GM19455 (cell line): Measurements from ENCODE around the gene CEP85.

Experiments used
- ATAC-seq: cut with Tn5 transposase; IDR thresholded peaks from one replicate; pipeline ENCODE4 v1.9.1; 2021; ENCODE audit not compliant: unreplicated experiment

CEP85 gene, protein sequence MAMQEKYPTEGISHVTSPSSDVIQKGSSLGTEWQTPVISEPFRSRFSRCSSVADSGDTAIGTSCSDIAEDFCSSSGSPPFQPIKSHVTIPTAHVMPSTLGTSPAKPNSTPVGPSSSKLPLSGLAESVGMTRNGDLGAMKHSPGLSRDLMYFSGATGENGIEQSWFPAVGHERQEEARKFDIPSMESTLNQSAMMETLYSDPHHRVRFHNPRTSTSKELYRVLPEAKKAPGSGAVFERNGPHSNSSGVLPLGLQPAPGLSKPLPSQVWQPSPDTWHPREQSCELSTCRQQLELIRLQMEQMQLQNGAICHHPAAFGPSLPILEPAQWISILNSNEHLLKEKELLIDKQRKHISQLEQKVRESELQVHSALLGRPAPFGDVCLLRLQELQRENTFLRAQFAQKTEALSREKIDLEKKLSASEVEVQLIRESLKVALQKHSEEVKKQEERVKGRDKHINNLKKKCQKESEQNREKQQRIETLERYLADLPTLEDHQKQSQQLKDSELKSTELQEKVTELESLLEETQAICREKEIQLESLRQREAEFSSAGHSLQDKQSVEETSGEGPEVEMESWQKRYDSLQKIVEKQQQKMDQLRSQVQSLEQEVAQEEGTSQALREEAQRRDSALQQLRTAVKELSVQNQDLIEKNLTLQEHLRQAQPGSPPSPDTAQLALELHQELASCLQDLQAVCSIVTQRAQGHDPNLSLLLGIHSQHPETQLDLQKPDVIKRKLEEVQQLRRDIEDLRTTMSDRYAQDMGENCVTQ

DNA sequence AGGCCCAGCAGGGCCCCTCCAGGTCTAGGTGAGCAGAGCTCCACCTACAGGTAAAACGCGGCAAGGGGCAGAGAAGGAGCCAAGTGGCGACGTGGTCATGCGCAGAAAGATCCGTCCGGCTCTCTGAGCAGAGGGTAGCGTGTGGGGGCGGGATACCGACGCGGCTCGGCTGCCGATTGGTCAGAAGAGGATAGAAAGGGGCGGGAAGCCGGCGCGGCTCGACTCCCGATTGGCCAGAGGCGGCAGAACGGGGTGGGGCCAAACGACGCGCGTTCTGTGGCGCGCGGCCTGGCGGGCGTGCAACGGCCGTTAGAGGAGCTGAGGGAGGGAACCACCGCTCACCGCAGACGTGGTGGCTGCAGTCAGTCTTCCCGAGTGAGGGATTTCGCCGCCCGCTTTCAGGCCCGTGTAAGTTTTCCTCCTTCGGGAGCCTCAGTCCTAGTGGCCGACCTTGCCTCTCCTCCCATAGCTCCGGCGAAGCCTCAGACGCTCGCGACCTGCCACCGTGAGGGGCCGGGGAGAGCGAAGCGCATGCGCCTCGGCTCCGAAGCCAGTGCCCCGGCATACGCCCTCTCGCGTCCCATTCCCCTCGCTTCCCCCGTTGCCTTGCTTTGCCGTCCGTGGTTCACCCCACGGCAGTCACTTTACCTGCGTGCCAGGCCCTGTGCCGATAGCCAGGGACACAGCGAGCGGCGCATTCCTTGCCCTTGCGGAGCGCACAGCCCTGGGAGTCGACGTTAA lies at the start of gene CEP85:
Gene CEP85, plus strand, starts transcription at position 298 of the 741 bp plus-strand sequence. CDS start 5,584 bp downstream, outside the sequence.
- ATAC-seq: peak; percentile 87

DNA sequence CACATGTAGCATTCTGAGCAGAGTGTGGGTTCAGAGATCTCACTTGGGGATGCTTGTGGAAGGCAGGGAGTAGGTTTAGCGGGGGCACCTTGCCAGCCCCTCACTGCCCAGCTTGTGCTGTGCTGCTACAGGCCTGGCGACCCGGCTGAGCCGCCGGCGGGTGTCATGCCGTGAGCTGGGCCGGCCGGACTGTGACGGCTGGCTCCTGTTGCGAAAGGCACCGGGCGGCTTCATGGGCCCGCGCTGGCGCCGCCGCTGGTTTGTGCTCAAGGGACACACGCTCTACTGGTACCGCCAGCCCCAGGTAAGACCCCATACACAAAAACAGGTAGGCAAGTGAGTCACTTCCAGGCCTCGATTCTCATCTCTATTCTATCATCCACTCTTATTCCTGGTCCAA lies 49.1 kb upstream of the CEP85 start:
- ATAC-seq: no peak

DNA sequence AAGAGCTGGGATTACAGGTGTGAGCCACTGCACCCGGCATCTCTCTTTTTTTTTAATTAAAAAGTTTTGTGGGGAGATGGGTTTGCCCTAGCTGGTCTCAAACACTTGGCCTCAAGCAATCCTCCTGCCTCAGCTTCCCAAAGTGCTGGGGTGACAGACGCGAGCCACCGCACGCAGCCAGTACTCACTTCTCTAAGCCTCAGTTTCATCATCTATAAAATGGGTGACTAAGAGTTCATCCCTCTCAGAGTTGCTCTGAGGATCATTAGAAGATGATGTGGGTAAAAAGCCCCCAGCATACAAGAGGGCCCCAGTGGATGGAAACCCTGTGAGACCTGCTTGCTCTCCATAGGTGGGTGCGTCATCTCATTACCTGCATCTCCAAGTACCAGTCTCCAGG lies 46.1 kb upstream of the CEP85 start:
- no peak for ATAC-seq

- no peak for ATAC-seq
Observed at GRCh38 chr1:26188477-26188876, 45.5 kb upstream of the CEP85 start.

DNA sequence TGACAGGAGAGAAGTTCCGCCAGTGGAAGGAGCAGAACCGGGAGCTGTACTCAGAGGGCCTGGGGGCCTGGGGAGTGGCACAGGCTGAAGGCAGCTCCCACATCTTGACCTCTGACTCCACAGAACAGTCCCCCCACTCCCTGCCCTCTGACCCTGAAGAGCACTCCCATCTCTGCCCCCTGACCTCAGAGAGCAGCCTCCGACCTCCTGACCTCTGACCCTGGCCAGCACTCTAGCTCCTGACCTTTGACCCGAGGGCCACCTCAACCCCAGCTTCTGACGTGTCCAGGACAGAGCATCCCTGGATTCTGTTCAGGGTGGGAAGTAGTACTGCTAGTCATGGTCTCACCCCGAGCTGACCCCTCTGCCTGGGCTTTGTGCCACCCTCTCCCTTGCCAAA lies 44.7 kb upstream of the CEP85 start:
- no peak for ATAC-seq

- no peak for ATAC-seq
Observed at GRCh38 chr1:26189751-26190275, 44.2 kb upstream of the CEP85 start.

GRCh38 chr1:26190373-26190987 lies 43.5 kb upstream of the CEP85 start, which contains the start of gene CATSPER4:
Gene CATSPER4, plus strand, starts transcription at chr1:26190602. Its CDS starts 26 bp downstream, at chr1:26190628.
- no peak for ATAC-seq

- no peak for ATAC-seq
Observed at GRCh38 chr1:26191739-26192138, 42.3 kb upstream of the CEP85 start.

GRCh38 chr1:26195805-26196204 lies 38.2 kb upstream of the CEP85 start:
- no peak for ATAC-seq

DNA sequence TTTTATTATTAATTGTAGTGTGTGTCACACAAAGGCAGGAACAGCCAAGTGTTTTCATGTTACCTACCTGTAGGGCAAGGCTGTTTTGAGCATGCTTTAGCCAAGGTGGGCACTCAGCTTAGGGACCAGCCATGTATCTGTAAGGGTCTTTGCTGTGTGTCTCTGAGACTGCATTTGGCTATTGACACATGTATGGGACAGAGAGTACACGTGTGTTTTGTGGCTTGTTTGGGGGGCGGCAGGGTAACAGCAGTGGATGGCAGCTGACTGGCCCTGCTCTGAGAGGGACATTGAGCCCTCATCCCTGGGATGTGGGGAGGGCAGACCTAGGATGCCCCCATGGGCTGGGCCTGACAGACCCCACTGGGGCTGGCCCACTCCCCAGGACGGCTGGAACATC lies 36.7 kb upstream of the CEP85 start:
- ATAC-seq: no peak

DNA sequence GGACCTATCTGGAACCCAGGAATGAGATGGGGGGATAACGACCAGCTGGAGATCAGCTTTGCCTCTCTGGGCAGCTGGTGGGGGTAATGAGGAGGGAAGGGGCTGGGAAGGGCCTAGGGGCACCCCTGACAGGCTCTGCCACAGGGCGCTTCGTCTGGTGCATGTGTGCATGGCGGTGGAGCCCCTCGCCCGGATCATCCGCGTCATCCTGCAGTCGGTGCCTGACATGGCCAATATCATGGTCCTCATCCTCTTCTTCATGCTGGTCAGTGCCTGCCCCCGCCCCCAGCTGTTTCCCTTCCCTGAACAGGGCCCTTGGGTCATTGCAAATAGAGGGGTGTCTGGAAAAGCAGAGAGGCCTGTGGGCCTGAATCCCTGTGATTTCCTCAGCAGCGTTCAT lies 36.2 kb upstream of the CEP85 start:
- no peak for ATAC-seq

DNA sequence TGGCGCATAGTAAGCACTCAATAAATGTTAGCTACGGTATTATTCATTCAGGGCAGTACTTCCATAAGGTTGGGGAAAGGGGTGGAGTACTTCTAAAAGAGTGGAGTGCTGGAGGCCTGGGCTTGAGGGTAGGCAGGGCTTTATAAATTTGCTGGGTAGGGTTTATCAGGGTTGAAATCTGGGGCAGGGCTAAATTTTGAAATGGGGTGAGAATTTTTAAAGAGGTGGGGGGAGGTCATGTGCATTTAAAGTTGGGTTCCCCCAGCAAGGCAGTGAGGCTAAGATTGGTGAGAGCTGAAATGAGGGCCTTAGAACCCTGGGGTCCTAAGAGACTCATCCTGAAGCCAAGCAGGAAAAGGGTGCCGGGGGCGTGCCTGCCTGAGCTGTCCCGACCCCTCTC lies 33.6 kb upstream of the CEP85 start:
- ATAC-seq: no peak

DNA sequence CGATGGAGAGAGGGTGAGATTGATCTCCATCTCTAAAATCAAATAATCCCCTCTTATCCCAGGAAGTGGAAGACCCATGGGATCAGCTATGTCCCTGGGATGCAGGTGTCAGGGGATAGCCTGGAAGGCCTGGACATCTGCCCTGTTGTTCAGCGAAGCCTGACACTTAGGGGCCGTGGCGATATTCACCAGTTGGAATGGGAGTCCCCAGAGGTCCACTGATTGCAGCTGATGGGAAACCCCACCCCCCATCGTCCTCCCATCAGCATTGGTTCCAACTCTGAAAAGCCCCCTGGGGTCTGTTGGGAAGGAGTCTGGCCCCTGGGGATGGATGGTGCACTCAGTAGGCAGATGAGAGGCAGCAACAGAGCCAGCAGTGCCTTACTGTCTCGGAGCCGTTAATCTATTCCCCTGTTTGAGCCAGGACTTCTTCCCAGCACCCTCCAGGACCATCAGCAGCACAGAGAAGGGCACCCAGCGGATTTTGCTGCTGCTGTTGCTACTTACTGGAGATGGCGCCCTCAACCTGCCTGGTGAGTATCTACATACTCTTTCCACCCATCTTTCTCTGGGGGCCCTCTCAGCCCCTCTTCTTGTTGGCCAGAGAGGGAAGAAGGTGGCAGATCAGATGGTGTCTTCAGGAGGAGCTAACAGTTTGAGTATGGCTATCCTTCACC lies 30.2 kb upstream of the CEP85 start:
- ATAC-seq: no peak

DNA sequence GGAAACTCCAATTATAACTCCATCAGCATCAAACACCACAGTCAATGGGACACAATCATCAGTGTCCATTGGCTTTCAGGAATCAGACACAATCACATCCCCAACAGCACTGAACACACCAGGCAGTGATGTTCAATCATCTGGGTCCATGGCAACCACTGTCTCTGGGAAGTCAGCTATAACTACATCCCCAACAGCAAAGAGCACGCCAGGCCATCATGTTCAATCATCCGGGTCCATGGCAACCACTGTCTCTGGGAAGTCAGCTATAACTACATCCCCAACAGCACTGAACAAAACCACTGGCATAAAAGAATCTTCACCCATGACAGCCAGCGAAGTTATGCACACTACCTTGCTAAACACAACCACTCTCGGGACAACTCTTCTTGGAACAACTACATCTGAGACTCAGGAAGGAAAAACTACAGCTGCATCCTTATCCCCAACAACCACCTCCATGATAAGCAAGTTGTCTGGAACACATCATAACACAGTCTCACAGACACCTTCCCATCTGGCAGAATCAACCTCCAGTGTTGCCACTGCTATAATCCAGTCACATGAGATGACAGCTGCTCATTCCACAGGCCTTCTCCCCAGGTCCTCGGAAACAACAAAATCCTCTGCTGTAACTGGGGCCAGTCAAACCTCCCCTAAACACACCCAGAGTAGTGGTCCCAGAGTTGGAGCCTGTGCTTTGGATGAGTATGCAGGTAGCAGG lies 23.7 kb upstream of the CEP85 start:
- no peak for ATAC-seq

DNA sequence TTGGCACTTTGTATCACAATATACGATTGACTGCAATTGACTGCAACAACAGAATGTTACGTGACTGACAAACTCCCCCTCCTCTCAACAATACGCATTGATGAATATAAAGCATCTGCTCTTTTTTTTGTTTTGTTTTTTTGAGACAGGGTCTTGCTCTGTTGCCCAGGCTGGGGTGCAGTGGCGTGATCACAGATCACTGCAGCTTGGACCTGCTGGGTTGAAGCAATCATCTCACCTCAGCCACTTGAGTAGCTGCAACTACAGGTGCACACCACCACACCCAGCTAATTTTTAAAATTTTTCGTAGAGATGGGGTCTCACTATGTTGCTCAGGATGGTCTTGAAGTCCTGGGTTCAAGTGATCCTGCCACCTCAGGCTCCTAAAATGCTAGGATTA lies 21.3 kb upstream of the CEP85 start:
- no peak for ATAC-seq

- ATAC-seq: no peak
Observed at GRCh38 chr1:26213335-26213905, 20.6 kb upstream of the CEP85 start.

DNA sequence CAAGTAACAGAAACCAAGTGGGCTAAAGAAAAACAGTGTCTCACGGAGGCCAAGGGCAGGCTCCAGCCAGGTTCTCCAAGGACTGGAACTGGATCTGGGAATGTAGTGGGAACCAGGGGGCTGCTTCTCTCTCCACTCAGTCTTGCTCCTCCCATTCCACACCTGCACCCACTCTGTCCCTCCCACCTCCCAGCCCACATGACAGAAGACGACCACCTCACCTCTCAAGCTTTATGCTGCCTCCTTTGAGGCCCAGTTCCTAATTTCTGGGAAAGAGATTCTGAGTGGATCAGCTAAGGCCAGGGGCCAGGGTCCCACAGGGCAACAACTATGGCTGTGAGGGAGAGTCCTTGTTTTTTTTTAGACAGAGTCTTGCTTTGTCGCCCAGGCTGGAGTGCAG lies 18.8 kb upstream of the CEP85 start:
- no peak for ATAC-seq

- ATAC-seq: no peak
Observed at GRCh38 chr1:26218906-26219494, 15.0 kb upstream of the CEP85 start.
